Panc1 (cell line): Measurements from ENCODE around the gene PRRX2. TPM values are rescaled to one million over a fixed set of nuclear protein-coding genes. Genes with fewer than 3 reads are reported as not detected.

ENCODE experiments used
- ATAC-seq: fragments of 200-7000 bp; cut with Tn5 transposase; 2 replicates; pipeline ENCODE4 v1.9.1; 2020; ENCODE audit warnings: mild to moderate bottlenecking, moderate library complexity
- BruUV-seq: library from RNA; stranded (reverse); fragments of 400-500 nt; replicated peaks from 2 replicates; lab custom pipeline; 2021; lab: Mats Ljungman, UMichigan
- CTCF ChIA-PET: fragments of 300-600 bp; sonication (Branson Sonifier 250); formaldehyde crosslinking; loops from one replicate; lab custom pipeline; 2022; ENCODE audit warnings: antibody characterized with exemption; lab: Charles Lee
- POLR2A ChIA-PET: fragments of 300-600 bp; sonication (Branson Sonifier 250); formaldehyde crosslinking; loops from one replicate; lab custom pipeline; 2022; ENCODE audit warnings: antibody characterized with exemption; lab: Charles Lee
- DNase-seq: peaks from one replicate; pipeline ENCODE4 v3.0.0-alpha.2; 2010; ENCODE audit warnings: low read depth, low spot score
- H3K27ac ChIP-seq: 2 replicates; pipeline ENCODE4 v1.5.1; 2011; ENCODE audit warnings: mild to moderate bottlenecking, low read length, inconsistent platforms
- H3K27me3 ChIP-seq: fragments of 200-500 bp; sonication (Bioruptor generic); 2 replicates; pipeline ENCODE4 v1.6.0; 2014; ENCODE audit warnings: low read length, inconsistent platforms; ENCODE audit not compliant: control insufficient read depth, insufficient read depth
- H3K36me3 ChIP-seq: fragments of 200-500 bp; sonication (Bioruptor generic); 2 replicates; pipeline ENCODE4 v1.5.1; 2014; ENCODE audit warnings: inconsistent platforms, mild to moderate bottlenecking, low read length, moderate library complexity; ENCODE audit not compliant: control insufficient read depth, insufficient read depth
- H3K4me1 ChIP-seq: 2 replicates; pipeline ENCODE4 v1.5.1; 2011; ENCODE audit warnings: inconsistent platforms, mild to moderate bottlenecking, low read length, moderate library complexity; ENCODE audit not compliant: control insufficient read depth, insufficient read depth
- H3K4me3 ChIP-seq, 2 experiments: 2 replicates each; pipeline ENCODE4 v1.5.1; 2011 to 2012; ENCODE audit warnings: low read depth in 2 of 2, low read length in 2 of 2, mild to moderate bottlenecking in 2 of 2, inconsistent platforms in 1 of 2, moderate library complexity in 1 of 2
- H3K9me3 ChIP-seq: fragments of 200-500 bp; sonication (Bioruptor generic); 2 replicates; pipeline ENCODE4 v1.5.1; 2014; ENCODE audit warnings: low read depth, mild to moderate bottlenecking, inconsistent platforms, low read length, moderate library complexity; ENCODE audit not compliant: control insufficient read depth, insufficient read depth
- POLR2AphosphoS5 ChIP-seq: IDR thresholded peaks from 2 replicates; pipeline ENCODE4 v1.6.1; 2012; ENCODE audit warnings: mild to moderate bottlenecking, low read depth, low read length, moderate library complexity
- SIN3A ChIP-seq: IDR thresholded peaks from 2 replicates; pipeline ENCODE4 v1.6.1; 2012; ENCODE audit warnings: low read depth, mild to moderate bottlenecking, low read length, moderate library complexity, borderline replicate concordance; ENCODE audit not compliant: insufficient read depth
- TCF7L2 ChIP-seq: IDR thresholded peaks from 2 replicates; pipeline ENCODE4 v1.6.1; 2011; ENCODE audit warnings: mild to moderate bottlenecking, low read depth, low read length, inconsistent platforms
- in situ Hi-C: cut with HindIII; loops from 2 replicates; pipeline ENCODE4 v1.10.0; 2016; ENCODE audit warnings: low sequenced_read_pairs, low pct_unique_long_range_greater_than_20kb
- intact Hi-C: fragments of 100-400 bp; cut with micrococcal nuclease; formaldehyde crosslinking; loops from one replicate; pipeline ENCODE4 v1.10.0; 2022; ENCODE audit not compliant: unreplicated experiment
- total RNA-seq: library from RNA; stranded (reverse); gene quantifications from one replicate; pipeline ENCODE4 v1.2.1, GENCODE V29; 2021; ENCODE audit not compliant: unreplicated experiment
- TF ChIP-seq, protein P1 (sequence below), 2 experiments: IDR thresholded peaks; 2 replicates each; pipeline ENCODE4 v1.6.1; 2011 to 2012; ENCODE audit warnings: low read depth in 2 of 2, control low read depth in 1 of 2, low read length in 1 of 2, mild to moderate bottlenecking in 1 of 2, moderate library complexity in 1 of 2; ENCODE audit not compliant: insufficient read depth in 1 of 2
- TF ChIP-seq, protein P2 (sequence below): fragments of 450-650 bp; IDR thresholded peaks from 2 replicates; pipeline ENCODE4 v1.5.1; 2017; ENCODE audit warnings: mild to moderate bottlenecking

PRRX2 gene
- total RNA-seq, 1 experiment from 2014 or later = 6.3 TPM

DNA sequence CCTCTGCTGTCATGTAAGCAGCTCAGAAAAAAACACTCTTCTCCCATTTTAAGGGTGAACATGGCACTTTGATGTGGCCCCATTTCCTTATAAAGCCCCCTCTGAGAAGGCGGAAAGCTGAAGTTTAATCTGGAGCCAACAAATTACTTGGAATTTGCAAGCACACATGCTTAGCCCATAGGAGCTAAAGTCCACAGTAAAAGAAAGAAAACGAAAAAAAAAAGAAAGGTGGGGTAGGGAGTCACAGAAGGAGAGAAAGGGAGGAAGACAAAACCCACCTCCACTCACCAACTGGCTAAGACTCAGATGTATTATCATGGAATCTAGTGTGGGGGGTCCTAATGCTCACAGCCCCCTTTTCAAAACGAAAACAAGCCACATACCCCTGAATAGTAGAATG, 30.4 kb downstream of the PRRX2 start:
- Histone ChIP-seq H3K27me3 (no peaks in the 10 kb centered on the region), H3K36me3 (no peaks in the 10 kb centered on the region), H3K27ac (no peak overlapping the region), H3K4me1 (no peaks in the 10 kb centered on the region), H3K9me3 (no peaks in the 10 kb centered on the region), H3K4me3 (no peak overlapping the region)
- TF ChIP-seq, protein P1, sequence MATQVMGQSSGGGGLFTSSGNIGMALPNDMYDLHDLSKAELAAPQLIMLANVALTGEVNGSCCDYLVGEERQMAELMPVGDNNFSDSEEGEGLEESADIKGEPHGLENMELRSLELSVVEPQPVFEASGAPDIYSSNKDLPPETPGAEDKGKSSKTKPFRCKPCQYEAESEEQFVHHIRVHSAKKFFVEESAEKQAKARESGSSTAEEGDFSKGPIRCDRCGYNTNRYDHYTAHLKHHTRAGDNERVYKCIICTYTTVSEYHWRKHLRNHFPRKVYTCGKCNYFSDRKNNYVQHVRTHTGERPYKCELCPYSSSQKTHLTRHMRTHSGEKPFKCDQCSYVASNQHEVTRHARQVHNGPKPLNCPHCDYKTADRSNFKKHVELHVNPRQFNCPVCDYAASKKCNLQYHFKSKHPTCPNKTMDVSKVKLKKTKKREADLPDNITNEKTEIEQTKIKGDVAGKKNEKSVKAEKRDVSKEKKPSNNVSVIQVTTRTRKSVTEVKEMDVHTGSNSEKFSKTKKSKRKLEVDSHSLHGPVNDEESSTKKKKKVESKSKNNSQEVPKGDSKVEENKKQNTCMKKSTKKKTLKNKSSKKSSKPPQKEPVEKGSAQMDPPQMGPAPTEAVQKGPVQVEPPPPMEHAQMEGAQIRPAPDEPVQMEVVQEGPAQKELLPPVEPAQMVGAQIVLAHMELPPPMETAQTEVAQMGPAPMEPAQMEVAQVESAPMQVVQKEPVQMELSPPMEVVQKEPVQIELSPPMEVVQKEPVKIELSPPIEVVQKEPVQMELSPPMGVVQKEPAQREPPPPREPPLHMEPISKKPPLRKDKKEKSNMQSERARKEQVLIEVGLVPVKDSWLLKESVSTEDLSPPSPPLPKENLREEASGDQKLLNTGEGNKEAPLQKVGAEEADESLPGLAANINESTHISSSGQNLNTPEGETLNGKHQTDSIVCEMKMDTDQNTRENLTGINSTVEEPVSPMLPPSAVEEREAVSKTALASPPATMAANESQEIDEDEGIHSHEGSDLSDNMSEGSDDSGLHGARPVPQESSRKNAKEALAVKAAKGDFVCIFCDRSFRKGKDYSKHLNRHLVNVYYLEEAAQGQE (IDR thresholded peaks at IDR 0.05; ENCODE audit: insufficient read depth in 1 of 2, low read depth in 2 of 2, low read length in 1 of 2) = no peak
- TF ChIP-seq POLR2AphosphoS5 (no peak), SIN3A (no peak), TCF7L2 (no peak)
- TF ChIP-seq, protein P2, sequence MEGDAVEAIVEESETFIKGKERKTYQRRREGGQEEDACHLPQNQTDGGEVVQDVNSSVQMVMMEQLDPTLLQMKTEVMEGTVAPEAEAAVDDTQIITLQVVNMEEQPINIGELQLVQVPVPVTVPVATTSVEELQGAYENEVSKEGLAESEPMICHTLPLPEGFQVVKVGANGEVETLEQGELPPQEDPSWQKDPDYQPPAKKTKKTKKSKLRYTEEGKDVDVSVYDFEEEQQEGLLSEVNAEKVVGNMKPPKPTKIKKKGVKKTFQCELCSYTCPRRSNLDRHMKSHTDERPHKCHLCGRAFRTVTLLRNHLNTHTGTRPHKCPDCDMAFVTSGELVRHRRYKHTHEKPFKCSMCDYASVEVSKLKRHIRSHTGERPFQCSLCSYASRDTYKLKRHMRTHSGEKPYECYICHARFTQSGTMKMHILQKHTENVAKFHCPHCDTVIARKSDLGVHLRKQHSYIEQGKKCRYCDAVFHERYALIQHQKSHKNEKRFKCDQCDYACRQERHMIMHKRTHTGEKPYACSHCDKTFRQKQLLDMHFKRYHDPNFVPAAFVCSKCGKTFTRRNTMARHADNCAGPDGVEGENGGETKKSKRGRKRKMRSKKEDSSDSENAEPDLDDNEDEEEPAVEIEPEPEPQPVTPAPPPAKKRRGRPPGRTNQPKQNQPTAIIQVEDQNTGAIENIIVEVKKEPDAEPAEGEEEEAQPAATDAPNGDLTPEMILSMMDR = no peak
- ChIA-PET CTCF (interaction anchor here (0.6 kb wide), 1 partner anchor 48 kb away, joined by 3 read pairs; no protein-coding TSS in a partner anchor), POLR2A (no interaction called here)
- in situ Hi-C loops (no loop called here), intact Hi-C loops (no loop called here)
- ATAC-seq = no peak
- DNase-seq = no peak
- BruUV-seq = no TSS peak

DNA sequence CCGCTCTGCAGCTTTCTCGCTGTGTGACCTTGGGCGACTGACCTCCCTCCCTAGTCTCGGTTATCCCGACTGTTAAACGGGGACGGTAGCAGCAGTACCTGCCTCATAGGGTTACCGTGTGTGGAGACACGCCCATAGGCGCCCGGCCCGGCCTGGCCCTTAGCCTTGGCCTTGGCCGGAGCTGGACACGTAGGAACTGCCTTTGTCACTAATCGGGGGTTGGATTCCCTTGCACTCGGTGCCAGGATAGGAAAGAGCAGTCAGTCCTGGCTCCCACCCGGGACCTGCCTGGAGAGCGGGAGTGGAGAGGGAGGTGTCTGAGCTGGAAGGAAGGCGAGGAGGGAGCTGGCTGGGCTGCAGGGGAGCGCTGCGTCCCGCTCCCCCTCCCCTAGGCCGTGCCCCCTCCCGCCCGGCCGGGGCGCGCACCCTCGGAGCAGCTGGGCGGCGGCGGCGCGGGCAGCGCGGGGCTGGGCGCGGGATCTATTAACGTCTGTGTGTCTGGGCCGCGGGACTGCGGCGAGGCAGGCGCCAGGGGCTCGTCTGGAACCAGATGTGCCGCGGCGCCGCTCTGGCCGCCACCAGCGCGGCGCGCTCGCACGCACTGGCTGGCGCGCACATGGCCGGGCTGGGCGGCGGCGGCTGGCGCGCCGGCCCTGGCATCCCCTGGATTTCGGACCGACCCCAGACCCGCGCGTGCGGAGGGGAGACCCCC, 31.7 kb downstream of the PRRX2 start:
- TF ChIP-seq SIN3A (no peak), TCF7L2 (no peak), POLR2AphosphoS5 (no peak)
- TF ChIP-seq, protein P2 = no peak
- TF ChIP-seq, protein P1 (IDR thresholded peaks at IDR 0.05; ENCODE audit: insufficient read depth in 1 of 2, low read depth in 2 of 2, low read length in 1 of 2) = no peak
- no TSS peak for BruUV-seq
- peak; percentile 84 for ATAC-seq
- POLR2A ChIA-PET = no interaction called here
- no peaks in the 10 kb centered on the region for H3K36me3 ChIP-seq
- in situ Hi-C loops = no loop called here
- no peaks in the 10 kb centered on the region for H3K27me3 ChIP-seq
- no peak for DNase-seq
- no peak overlapping the region for H3K27ac ChIP-seq
- H3K9me3 ChIP-seq = no peaks in the 10 kb centered on the region
- intact Hi-C loops = no loop called here
- CTCF ChIA-PET = no interaction called here
- peak overlapping the region; percentile 33 to 49 for H3K4me3 ChIP-seq
- H3K4me1 ChIP-seq = no peaks in the 10 kb centered on the region
